ENCODE data around the gene TSFM.

Gene TSFM

GRCh38 chr12:57780284-57780897 is 2.2 kb upstream of the TSFM start:
- no peak for DNase-seq (ENCODE audit: low spot score)

DNA sequence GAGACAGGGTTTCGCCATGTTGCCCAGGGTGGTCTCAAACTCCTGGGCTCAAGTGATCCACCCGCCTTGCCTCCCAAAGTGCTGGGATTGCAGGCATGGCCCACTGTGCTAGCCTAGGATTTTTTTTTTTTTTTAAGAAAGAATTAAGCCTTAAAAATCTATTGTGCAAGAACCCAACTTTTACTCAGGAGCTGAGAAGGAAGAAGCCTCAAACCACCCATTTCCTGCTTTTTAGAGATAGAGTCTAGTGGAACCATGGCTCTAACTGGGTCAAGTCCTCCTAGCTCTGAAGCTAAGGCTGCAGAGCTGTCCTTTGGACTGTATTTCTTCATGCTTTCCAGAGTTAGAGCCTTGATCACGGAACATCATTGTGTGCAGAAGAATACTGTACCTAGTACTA is 1.3 kb upstream of the TSFM start:
- DNase-seq (ENCODE audit: low spot score) = no peak

DNA sequence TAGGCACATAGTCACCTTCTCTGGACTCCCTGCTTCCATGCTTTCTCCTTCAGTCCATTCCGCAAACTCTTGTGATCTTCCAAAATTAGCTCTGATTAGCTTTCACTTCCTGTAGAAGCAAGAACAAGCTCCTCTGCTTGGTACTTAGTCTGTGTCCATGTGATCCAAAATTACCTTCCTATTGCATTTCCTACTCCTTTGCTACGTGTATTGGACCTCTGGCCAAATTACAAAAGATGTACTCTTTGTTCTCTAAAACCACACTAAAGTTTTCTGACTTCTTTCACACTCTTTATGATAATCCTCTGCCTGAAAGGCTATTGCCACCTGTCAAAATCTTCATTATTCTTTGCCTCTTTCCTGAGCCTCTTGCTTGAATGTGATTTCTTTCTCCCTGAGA is 786 bp upstream of the TSFM start:
- DNase-seq (ENCODE audit: low spot score) = no peak

DNA sequence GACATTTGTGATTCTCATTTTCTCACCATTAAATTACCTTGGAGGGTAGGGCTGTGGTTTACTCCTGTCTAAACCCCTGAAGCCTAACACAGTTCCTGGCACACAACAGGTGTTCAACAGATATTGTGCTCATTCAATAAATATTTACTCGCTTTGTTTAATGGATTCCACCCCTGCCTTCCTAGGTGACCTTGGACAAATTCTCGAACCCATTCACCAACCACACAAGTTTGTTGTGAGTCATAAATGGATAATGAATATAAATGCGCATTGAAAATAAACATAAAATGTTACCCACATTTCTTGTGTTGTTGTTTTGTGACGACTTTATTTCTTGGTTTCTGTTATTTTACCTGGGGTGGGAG is 362 bp upstream of the TSFM start:
- DNase-seq (ENCODE audit: low spot score) = no peak

DNA sequence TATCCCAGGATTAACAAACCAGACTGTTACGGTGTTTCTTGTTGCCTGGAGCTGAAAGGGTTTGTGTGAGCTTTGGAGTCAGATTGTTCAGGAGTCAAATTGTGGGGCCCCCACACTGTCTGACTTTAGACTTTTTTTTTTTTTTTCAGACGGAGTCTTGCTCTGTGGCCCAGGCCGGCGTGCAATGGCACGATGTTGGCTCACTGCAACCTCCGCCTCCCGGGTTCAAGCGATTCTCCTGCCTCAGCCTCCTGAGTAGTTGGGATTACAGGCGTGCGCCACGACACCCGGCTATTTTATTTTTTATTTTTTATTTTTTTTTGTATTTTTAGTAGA is 847 bp downstream of the TSFM start:
- DNase-seq (ENCODE audit: low spot score) = no peak

DNA sequence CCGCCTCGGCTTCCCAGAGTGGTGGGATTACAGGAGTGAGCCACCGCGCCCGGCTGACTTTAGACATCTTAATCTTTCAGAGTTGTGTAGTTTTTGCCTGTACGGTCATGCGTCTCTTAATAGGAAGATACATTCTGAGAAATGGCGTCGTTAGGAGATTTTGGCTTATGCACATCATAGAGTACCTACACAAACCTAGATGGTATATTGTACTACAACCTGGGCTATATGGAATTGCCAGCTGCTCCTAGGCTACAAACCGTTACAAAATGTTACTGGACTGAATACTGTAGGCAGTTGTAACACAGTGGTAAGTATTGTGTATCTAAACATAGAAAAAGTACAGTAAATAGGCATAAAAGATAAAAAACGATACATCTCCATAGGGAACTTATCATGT is 1.3 kb downstream of the TSFM start:
- no peak for DNase-seq (ENCODE audit: low spot score)

DNA sequence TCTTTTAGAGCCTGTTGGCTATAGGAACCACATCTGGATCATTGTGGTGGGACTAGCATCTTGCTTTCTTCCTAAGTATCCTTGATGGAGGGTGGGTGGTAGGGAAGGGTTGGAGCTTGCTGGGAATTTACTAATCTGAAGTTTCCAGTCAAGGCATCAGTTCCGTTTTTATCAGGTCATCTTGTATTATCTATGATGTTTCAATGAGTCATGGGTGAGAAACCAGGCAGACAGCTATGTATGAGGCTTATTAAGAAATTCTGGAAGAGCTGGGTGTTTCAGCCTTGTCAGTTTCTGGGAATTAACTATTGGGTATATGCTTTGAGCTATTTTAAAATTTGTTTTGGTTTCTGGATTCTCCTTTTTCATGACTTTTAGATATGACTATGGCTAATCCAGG is 11.3 kb downstream of the TSFM start:
- DNase-seq (ENCODE audit: low spot score) = no peak

DNA sequence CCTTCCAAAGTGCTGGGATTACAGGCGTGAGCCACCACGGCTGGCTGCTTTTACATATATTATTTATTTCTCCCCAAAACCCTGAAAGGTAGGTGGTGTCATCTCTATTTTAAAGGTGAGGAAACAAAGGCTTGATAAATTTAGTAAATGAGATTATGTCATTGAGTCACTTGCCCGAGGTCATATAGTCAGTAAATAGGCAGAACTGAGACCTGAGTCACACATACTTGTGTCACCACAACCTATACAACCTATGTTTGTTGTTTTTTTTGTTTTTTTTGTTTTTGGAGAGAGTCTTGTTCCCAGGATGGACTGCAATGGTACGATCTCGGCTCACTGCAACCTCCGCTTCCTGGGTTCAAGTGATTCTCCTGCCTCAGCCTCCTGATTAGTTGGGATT is 12.8 kb downstream of the TSFM start:
- DNase-seq (ENCODE audit: low spot score) = no peak

- DNase-seq (ENCODE audit: low spot score) = no peak
These were observed 14.4 kb downstream of the TSFM start for GRCh38 chr12:57796996-57797395.

- DNase-seq (ENCODE audit: low spot score) = no peak
These were observed 15.3 kb downstream of the TSFM start for GRCh38 chr12:57797933-57798332.

- DNase-seq (ENCODE audit: low spot score) = no peak
These were observed 18.4 kb downstream of the TSFM start for GRCh38 chr12:57800965-57801364.

DNA sequence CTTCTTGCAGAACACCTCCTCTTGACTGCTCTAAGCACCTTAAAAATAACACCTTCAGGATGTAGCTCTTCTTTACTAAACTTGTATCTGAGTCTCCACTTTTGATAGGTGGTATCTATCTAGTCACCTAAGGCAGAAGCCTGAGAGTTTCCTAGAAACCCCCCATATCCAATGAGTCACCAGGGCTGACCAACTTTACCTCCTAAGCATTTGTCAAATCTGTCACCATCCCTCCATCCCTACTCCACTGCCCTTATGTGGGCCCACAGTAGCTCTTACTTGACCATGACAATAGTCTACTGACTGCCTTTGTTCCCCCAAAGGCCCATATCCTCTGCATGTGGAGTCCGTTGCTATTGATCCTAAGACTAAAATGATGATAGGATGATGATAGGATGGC is 20.0 kb downstream of the TSFM start:
- DNase-seq (ENCODE audit: low spot score) = no peak

- DNase-seq (ENCODE audit: low spot score) = peak; percentile 49
These were observed 20.8 kb downstream of the TSFM start for GRCh38 chr12:57803319-57803893.

DNA sequence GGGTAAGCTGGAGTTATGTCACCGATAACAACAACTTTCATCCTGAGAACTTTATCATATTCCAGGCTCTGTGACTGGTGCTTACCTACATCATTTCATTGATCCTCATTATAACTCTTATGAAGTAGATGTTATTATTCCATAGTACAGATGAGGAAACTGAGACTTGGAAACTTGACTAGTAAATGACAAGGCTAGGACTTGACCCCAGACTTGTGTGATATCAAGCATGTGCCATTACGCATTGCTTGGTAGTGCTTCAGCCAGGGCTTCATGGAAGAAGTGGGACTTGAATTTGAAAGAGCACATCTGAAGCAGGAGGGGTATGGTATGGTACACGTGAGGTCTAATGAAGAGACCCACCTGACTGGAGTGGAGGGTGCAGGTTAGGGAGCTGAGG is 24.1 kb downstream of the TSFM start:
- DNase-seq (ENCODE audit: low spot score) = no peak

DNA sequence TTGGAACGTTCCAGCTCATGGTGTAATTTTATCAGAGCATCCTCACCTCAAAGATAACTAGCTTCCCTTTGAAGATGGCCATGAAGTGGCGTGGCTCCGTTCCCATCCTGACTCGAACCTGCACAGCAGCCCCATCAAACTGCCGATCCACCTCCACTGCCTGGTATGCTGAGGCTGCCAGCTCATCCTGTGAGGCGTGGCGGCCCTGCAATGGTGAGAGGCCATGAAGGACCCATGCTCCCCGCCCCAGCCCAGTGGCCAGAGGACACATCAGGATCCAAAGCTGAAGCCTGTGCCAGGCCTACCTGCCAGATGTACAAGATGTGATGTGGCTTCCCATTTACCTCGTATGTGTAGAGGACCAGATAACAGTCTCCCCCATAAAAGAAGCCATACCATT is 24.7 kb downstream of the TSFM start:
- no peak for DNase-seq (ENCODE audit: low spot score)

DNA sequence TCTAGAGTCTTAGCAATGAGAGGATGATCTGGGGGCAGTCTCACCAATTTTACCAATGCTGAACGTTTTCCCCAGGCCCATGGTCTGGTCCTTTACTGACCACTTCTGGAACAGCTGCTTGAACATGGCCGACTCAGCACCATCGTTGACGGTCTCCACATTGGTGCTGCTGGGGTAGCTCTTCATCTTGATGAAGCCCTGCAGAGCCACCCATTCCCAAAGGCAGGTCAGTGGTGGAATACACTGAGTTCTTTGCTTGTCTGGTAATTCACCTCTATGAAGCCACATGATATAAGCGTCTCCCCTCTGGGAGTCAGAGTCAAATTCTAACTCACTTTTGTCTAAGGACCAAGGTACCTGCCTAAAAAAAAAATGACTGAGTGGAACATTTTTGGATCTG is 25.8 kb downstream of the TSFM start:
- no peak for DNase-seq (ENCODE audit: low spot score)

GRCh38 chr12:57809425-57809824 is 26.8 kb downstream of the TSFM start:
- DNase-seq (ENCODE audit: low spot score) = no peak

- DNase-seq (ENCODE audit: low spot score) = no peak
These were observed 27.9 kb downstream of the TSFM start for GRCh38 chr12:57810450-57810849.

- DNase-seq (ENCODE audit: low spot score) = no peak
These were observed 28.6 kb downstream of the TSFM start for GRCh38 chr12:57811028-57811755.

GRCh38 chr12:57813111-57813970 is 30.8 kb downstream of the TSFM start:
- no peak for DNase-seq (ENCODE audit: low spot score)

- DNase-seq (ENCODE audit: low spot score) = no peak
These were observed 31.6 kb downstream of the TSFM start for GRCh38 chr12:57813971-57814772.

All from Ammon's horn (tissue), 1 donor.